KMS-11 (cell line): ENCODE data around the gene GPC4.

Source experiments
- H2AFZ ChIP-seq: fragments of 200-600 bp; sonication (generic); 2 replicates; pipeline ENCODE4 v1.6.1; 2016; ENCODE audit warnings: antibody characterized with exemption, mixed run types, low read depth
- H3K27ac ChIP-seq: fragments of 200-600 bp; sonication (generic); 2 replicates; pipeline ENCODE4 v1.6.1; 2016; ENCODE audit warnings: mild to moderate bottlenecking, mixed run types
- H3K27me3 ChIP-seq: fragments of 200-600 bp; sonication (generic); 2 replicates; pipeline ENCODE4 v1.6.1; 2017; ENCODE audit warnings: mild to moderate bottlenecking, low read depth, mixed run types, moderate library complexity; ENCODE audit not compliant: insufficient read depth
- H3K36me3 ChIP-seq: fragments of 200-600 bp; sonication (generic); 2 replicates; pipeline ENCODE4 v1.6.1; 2017; ENCODE audit warnings: mild to moderate bottlenecking, mixed run types; ENCODE audit not compliant: insufficient read depth
- H3K4me1 ChIP-seq: fragments of 200-600 bp; sonication (generic); 2 replicates; pipeline ENCODE4 v1.6.1; 2016; ENCODE audit warnings: mild to moderate bottlenecking, low read depth, mixed run types; ENCODE audit not compliant: poor library complexity, severe bottlenecking
- H3K4me2 ChIP-seq: fragments of 200-600 bp; sonication (generic); 2 replicates; pipeline ENCODE4 v1.7.0; 2016; ENCODE audit warnings: mild to moderate bottlenecking, mixed run types
- H3K4me3 ChIP-seq: fragments of 200-600 bp; sonication (generic); IDR thresholded peaks from 2 replicates; pipeline ENCODE4 v1.6.1; 2017; ENCODE audit warnings: low read depth, low read length, mixed read lengths; ENCODE audit not compliant: insufficient read depth
- H3K79me2 ChIP-seq: fragments of 200-600 bp; sonication (generic); 2 replicates; pipeline ENCODE4 v1.6.1; 2016; ENCODE audit warnings: low read depth, mixed run types; ENCODE audit not compliant: insufficient read depth
- H3K9ac ChIP-seq: fragments of 200-600 bp; sonication (generic); 2 replicates; pipeline ENCODE4 v1.6.1; 2016; ENCODE audit warnings: mild to moderate bottlenecking, mixed run types
- H4K20me1 ChIP-seq: fragments of 200-600 bp; sonication (generic); 2 replicates; pipeline ENCODE4 v1.6.1; 2016; ENCODE audit warnings: mild to moderate bottlenecking, mixed run types; ENCODE audit not compliant: insufficient read depth
- CTCF ChIP-seq: fragments of 200-600 bp; sonication (generic); conservative IDR thresholded peaks from 2 replicates; pipeline ENCODE4 v1.6.1; 2017; ENCODE audit warnings: low read depth, mild to moderate bottlenecking, antibody characterized with exemption, low read length, moderate library complexity, mixed read lengths

GPC4 gene

GRCh38 chrX:133250184-133251100 lies 164.8 kb downstream of the GPC4 start:
- no peak overlapping the region for H3K4me2 ChIP-seq
- H2AFZ ChIP-seq, result no peak overlapping the region
- no peaks in the 10 kb centered on the region for H3K36me3 ChIP-seq
- H3K27ac ChIP-seq, result no peak overlapping the region
- no peaks in the 10 kb centered on the region for H3K27me3 ChIP-seq
- TF ChIP-seq CTCF, result no peak
- no peak overlapping the region for H3K4me3 ChIP-seq
- no peaks in the 10 kb centered on the region for H3K4me1 ChIP-seq
- no peaks in the 10 kb centered on the region for H4K20me1 ChIP-seq
- no peaks in the 10 kb centered on the region for H3K79me2 ChIP-seq
- no peak overlapping the region for H3K9ac ChIP-seq
